ENCODE measurements around the gene ZNF711.

Gene ZNF711

GRCh38 chrX:85243761-85244449, at the start of gene ZNF711, which contains the start of gene SATL1:
Gene ZNF711 (plus strand): TSS chrX:85243991. CDS start chrX:85247573, 3,582 bp downstream.
Gene SATL1 (minus strand): TSS chrX:85243779. CDS start chrX:85108968, 134,811 bp downstream.
- H3K27me3 ChIP-seq (ENCODE audit: low read depth, low read length), result no peaks in the 10 kb centered on the region
- no peaks in the 10 kb centered on the region for H3K9me3 ChIP-seq (ENCODE audit: insufficient read depth, low read length)
- no peaks in the 10 kb centered on the region for H3K79me2 ChIP-seq (ENCODE audit: low read length)
- H3K9ac ChIP-seq (ENCODE audit: low read length), result no peak within 1 kb of the TSS
- H3K4me1 ChIP-seq (ENCODE audit: low read length), result no peaks in the 10 kb centered on the region
- TF ChIP-seq CTCF (IDR thresholded peaks at IDR 0.05; ENCODE audit: low read depth, low read length) (no peak), EZH2phosphoT487 (IDR thresholded peaks at IDR 0.05; ENCODE audit: low read depth) (no peak)
- H3K36me3 ChIP-seq (replicated peaks; ENCODE audit: low read depth, low read length), result no peaks in the 10 kb centered on the region
- H3K27ac ChIP-seq (ENCODE audit: low read length), result no peak within 1 kb of the TSS
- no peak within 1 kb of the TSS for H3K4me3 ChIP-seq (ENCODE audit: low read length)
- H2AFZ ChIP-seq (ENCODE audit: low read depth, low read length), result no peak within 1 kb of the TSS
- H4K20me1 ChIP-seq (ENCODE audit: insufficient read depth, low read length), result no peaks in the 10 kb centered on the region
- no peak within 1 kb of the TSS for H3K4me2 ChIP-seq (ENCODE audit: low read length)

- Histone ChIP-seq H3K4me2 (ENCODE audit: low read length) (no peak overlapping the region), H3K4me3 (ENCODE audit: low read length) (no peak overlapping the region), H3K27me3 (ENCODE audit: low read depth, low read length) (no peaks in the 10 kb centered on the region), H3K36me3 (replicated peaks; ENCODE audit: low read depth, low read length) (no peaks in the 10 kb centered on the region), H3K79me2 (ENCODE audit: low read length) (no peaks in the 10 kb centered on the region), H3K4me1 (ENCODE audit: low read length) (no peaks in the 10 kb centered on the region), H3K9me3 (ENCODE audit: insufficient read depth, low read length) (no peaks in the 10 kb centered on the region), H2AFZ (ENCODE audit: low read depth, low read length) (no peak overlapping the region), H3K9ac (ENCODE audit: low read length) (no peak overlapping the region), H4K20me1 (ENCODE audit: insufficient read depth, low read length) (no peaks in the 10 kb centered on the region), H3K27ac (ENCODE audit: low read length) (no peak overlapping the region)
- TF ChIP-seq EZH2phosphoT487 (IDR thresholded peaks at IDR 0.05; ENCODE audit: low read depth) (no peak), CTCF (IDR thresholded peaks at IDR 0.05; ENCODE audit: low read depth, low read length) (no peak)
Observed at GRCh38 chrX:85196319-85196718, 47.5 kb upstream of the ZNF711 start.

GRCh38 chrX:85203461-85203970, 40.3 kb upstream of the ZNF711 start:
- no peaks in the 10 kb centered on the region for H4K20me1 ChIP-seq (ENCODE audit: insufficient read depth, low read length)
- no peaks in the 10 kb centered on the region for H3K27me3 ChIP-seq (ENCODE audit: low read depth, low read length)
- no peaks in the 10 kb centered on the region for H3K9me3 ChIP-seq (ENCODE audit: insufficient read depth, low read length)
- H3K4me3 ChIP-seq (ENCODE audit: low read length), result no peak overlapping the region
- no peak overlapping the region for H3K27ac ChIP-seq (ENCODE audit: low read length)
- TF ChIP-seq CTCF (IDR thresholded peaks at IDR 0.05; ENCODE audit: low read depth, low read length) (no peak), EZH2phosphoT487 (IDR thresholded peaks at IDR 0.05; ENCODE audit: low read depth) (no peak)
- no peaks in the 10 kb centered on the region for H3K36me3 ChIP-seq (replicated peaks; ENCODE audit: low read depth, low read length)
- no peaks in the 10 kb centered on the region for H3K79me2 ChIP-seq (ENCODE audit: low read length)
- no peaks in the 10 kb centered on the region for H3K4me1 ChIP-seq (ENCODE audit: low read length)
- H2AFZ ChIP-seq (ENCODE audit: low read depth, low read length), result no peak overlapping the region
- no peak overlapping the region for H3K9ac ChIP-seq (ENCODE audit: low read length)
- no peak overlapping the region for H3K4me2 ChIP-seq (ENCODE audit: low read length)

GRCh38 chrX:85213792-85214530, 29.8 kb upstream of the ZNF711 start:
- no peaks in the 10 kb centered on the region for H3K36me3 ChIP-seq (replicated peaks; ENCODE audit: low read depth, low read length)
- peaks cover 15% of the 10 kb centered on the region for H3K4me1 ChIP-seq (ENCODE audit: low read length)
- H3K27ac ChIP-seq (ENCODE audit: low read length), result peak overlapping the region; percentile 63
- H3K4me2 ChIP-seq (ENCODE audit: low read length), result no peak overlapping the region
- H4K20me1 ChIP-seq (ENCODE audit: insufficient read depth, low read length), result no peaks in the 10 kb centered on the region
- TF ChIP-seq CTCF (IDR thresholded peaks at IDR 0.05; ENCODE audit: low read depth, low read length) (no peak), EZH2phosphoT487 (IDR thresholded peaks at IDR 0.05; ENCODE audit: low read depth) (no peak)
- no peak overlapping the region for H2AFZ ChIP-seq (ENCODE audit: low read depth, low read length)
- no peaks in the 10 kb centered on the region for H3K79me2 ChIP-seq (ENCODE audit: low read length)
- no peak overlapping the region for H3K9ac ChIP-seq (ENCODE audit: low read length)
- H3K9me3 ChIP-seq (ENCODE audit: insufficient read depth, low read length), result no peaks in the 10 kb centered on the region
- no peak overlapping the region for H3K4me3 ChIP-seq (ENCODE audit: low read length)
- H3K27me3 ChIP-seq (ENCODE audit: low read depth, low read length), result no peaks in the 10 kb centered on the region

Data from OCI-LY3 (cell line).